AG08396 (cell line): ENCODE results near the gene ZDHHC14.
"Not testable (repeated sequence)": the region's sequence is repeated elsewhere in the genome, so short reads cannot be mapped to it uniquely, and the experiment has no call there.

ENCODE experiments used
- DNase-seq: peaks from one replicate; pipeline ENCODE4 v3.0.0; 2012; ENCODE audit warnings: low spot score, mixed read lengths

Gene ZDHHC14

DNA sequence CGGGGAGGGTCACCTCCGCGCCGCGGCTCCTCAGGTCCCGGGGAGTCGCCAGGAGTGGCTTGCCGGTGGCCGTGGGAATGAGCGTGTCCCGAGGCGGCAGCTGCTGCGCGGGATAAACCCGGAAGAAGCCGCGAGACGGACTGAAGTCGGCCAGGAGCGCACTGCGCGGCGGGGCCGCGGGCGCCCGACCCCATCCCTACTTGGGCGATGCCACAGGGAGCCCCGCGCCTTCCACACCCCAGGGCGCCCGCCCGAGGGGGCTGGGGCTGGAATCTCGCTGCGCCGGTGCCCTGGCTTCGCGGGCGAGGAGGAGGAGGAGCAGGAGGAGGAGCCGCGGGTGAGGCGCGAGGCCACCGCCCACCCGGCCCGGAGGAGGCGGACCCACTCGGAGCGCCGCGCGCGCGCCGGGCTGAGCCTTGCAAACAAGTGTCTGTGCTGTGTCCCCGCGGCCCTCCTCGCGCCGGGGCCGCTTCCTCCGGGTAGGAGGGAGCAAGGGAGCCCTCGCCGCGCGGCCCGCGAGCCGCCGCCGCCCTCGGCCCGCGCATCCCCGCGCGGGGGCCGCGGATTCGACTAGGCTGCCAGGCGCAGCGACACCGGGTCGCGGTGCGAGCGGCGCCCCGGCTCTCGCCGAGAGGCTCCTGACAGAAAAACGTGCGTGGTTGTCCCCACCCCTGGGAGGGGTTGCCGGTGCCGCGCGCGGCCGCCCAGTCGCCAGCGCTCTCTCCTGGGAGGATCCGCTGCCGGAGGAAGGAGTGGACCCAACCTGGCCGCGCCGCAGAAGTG, at the start of gene ZDHHC14:
Gene ZDHHC14, plus strand, starts transcription at position 412 of the 783 bp plus-strand sequence.
- peak; percentile 92 for DNase-seq

GRCh38 chr6:157332813-157333212, 48.2 kb upstream of the ZDHHC14 start:
- no peak for DNase-seq

DNA sequence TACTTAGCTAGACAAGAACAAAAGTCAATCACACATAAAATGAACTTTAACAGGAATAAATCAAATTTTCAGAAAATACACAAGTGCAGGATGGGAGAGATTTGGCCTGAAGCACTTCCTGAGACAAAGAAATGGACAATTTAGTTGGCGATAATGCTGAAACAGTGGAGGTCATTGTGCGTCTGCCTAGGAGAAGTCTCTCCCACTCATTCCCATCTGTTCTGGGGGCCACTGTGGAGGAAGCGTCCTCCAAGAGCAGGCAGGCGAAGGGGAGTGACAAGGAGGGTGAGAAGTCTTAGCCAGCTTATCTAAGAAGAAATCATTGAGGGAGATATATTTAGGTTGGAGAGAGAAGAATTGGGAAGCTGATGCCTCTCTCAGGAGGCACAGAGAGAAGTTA, 47.5 kb upstream of the ZDHHC14 start:
- DNase-seq, result no peak

DNA sequence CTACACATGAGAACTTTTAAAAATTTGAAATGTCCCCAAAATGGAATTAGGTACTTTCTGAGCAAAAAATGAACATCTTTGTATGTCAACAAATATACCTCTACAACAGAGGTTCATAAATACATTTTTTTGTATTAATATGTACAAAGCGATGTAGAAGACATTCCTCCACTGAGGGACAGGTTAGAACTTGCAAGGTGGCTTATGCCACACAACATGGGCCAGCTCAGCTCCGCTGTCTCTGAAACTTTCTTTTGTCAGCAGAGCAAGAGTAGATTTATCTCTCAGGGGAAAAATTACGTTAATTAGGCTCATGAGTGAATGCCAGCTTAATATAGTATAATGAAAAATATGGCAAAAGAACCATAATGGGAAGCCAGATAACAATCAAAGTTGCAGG, 47.0 kb upstream of the ZDHHC14 start:
- DNase-seq, result no peak

- no peak for DNase-seq
Measured at GRCh38 chr6:157335829-157336228, 45.2 kb upstream of the ZDHHC14 start.

- DNase-seq, result not testable (repeated sequence)
Measured at GRCh38 chr6:157337276-157337675, 43.7 kb upstream of the ZDHHC14 start.

DNA sequence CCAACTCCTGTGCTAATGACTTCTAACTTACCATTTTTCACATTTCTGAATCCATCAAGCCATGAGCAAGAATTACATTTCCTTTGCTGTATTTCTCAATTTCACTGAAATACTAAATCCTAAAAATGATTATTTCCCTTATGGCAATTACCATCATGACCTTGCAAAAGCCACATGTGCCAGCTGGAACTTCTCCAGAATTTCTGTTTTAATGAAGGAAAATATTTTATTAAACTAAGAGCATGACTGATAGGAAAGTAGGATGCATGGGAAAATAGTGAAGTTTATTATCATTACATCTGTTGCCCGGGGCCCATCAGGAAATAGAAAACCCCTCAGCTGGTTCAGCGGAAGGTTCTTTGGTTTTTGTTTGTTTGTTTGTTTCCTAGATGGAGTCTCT, 43.2 kb upstream of the ZDHHC14 start:
- DNase-seq, result no peak

DNA sequence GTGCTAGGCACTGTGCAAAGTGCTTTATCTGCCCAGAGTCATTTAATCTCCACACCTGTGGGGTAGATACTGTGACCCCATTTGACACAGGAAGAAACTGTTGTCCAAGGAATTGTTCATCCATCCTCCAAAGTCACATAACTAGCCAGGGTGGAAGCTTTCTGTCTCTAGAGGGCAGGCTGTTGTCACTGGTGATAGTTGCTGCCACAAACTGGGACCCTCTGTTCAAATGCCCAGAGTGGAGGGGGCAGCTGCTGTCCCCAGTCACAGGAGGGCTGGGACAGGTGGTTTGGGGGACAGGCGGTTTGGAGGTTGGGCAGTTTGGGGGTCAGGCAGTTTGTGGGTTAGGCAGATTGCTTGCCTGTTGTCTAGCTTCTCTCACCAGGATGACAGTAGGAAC, 41.6 kb upstream of the ZDHHC14 start:
- no peak for DNase-seq

DNA sequence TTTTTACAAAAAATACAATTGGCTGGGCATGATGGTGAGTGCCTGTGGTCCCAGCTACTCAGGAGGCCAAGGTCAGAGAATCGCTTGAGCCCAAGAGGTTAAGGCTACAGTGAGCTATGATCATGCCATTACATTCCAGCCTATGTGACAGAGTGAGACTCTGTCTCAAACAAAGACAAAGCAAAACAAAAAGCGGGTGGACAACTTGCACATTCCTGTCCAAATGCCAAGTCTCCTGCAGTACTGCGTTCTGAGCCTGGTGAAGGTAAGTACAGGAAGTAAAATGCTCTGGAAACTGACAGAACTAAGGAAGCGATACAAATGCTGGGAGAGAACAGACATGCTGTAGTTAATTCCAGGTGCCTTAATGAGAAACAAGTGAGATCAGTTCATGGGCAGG, 37.3 kb upstream of the ZDHHC14 start:
- no peak for DNase-seq

GRCh38 chr6:157346373-157346772, 34.6 kb upstream of the ZDHHC14 start:
- DNase-seq, result no peak

DNA sequence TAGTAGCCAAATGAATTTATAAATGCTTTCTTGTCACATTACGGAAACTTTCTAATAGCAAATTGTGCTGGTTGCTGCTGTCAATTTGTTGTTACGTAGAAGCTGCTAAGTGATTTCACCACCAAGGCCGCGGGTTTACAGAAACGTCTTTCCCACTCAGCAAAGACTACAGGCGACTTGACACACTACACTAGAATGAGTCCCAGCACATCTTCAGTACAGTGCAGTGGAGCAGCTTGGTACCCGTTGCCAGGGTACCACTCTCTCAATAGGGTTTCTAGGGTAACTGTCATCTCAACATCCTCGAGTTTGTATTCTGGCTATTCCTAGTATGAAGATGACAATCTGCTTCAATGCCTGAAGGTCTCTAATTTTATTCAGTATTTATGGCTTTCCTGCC, 22.7 kb upstream of the ZDHHC14 start:
- no peak for DNase-seq

GRCh38 chr6:157361886-157362285, 19.1 kb upstream of the ZDHHC14 start:
- no peak for DNase-seq

DNA sequence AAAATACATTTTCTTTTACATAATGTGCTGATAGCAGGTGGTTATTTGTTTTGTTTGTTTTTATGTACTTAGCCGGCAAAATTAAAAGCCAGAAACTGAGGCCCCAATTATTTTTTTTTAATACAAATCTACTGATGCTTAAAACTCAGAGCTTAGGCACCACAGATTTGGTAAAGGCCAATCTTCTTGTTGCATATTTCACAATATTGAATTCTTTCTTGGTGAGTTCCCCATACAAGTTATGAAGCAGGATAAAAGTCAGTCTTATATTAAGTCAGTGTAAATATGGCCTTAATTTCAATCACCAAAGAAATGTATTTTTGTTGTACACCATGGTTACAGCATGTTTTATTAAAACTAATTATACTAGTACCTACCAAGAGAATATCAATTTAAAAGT, 16.3 kb upstream of the ZDHHC14 start:
- DNase-seq, result no peak

GRCh38 chr6:157366648-157367047, 14.3 kb upstream of the ZDHHC14 start:
- no peak for DNase-seq

- DNase-seq, result no peak
Measured at GRCh38 chr6:157368359-157369049, 12.5 kb upstream of the ZDHHC14 start.

DNA sequence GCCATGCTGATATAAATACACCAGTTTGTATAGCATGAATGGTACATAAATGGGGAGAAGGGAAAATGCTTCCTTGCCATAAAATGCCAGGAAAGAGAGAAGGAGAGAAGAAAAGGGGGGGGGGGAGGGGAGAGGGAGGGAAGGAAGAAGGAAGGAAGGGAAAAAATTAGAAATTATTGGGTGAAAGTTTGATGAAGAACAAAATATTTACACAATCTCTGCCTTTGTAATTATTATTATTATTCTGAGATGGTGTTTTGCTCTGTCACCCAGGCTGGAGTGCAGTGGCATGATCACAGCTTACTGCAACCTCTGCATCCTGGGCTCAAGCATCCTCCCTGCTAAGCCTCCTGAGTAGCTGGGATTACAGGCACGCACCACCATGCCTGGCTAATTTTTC, 10.2 kb upstream of the ZDHHC14 start:
- no peak for DNase-seq

GRCh38 chr6:157372501-157373280, 8.3 kb upstream of the ZDHHC14 start:
- no peak for DNase-seq

GRCh38 chr6:157374889-157375443, 6.0 kb upstream of the ZDHHC14 start:
- DNase-seq, result no peak

- no peak for DNase-seq
Measured at GRCh38 chr6:157376241-157376640, 4.7 kb upstream of the ZDHHC14 start.

- DNase-seq, result no peak
Measured at GRCh38 chr6:157376706-157377230, 4.2 kb upstream of the ZDHHC14 start.

- peak; percentile 91 for DNase-seq
Measured at GRCh38 chr6:157379656-157380457, 1.1 kb upstream of the ZDHHC14 start.

DNA sequence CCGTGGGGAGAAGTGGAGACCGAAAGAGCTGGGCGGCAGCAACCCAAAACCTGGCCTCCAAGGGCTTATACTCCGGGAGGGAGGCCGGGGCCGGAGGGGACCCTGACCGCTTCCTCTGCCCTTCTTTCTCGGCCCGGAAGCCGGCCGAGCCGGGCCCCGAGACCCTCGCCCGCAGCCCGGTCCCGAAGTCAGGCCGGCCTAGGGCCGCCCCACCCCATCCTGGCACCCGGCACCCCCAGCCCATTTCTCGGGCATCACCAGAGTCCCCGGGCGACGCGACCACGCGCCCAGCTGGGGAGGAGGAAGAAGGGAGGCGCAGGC, 572 bp upstream of the ZDHHC14 start:
- no peak for DNase-seq
